Measurements from ENCODE around the gene RTP3.

Gene RTP3

GRCh38 chr3:46497556-46498265 lies at the start of gene RTP3:
Gene RTP3 (plus strand): TSS chr3:46497976. CDS start chr3:46498063, 87 bp downstream.
- DNase-seq (ENCODE audit: low read depth in 3 of 3): no peak

DNA sequence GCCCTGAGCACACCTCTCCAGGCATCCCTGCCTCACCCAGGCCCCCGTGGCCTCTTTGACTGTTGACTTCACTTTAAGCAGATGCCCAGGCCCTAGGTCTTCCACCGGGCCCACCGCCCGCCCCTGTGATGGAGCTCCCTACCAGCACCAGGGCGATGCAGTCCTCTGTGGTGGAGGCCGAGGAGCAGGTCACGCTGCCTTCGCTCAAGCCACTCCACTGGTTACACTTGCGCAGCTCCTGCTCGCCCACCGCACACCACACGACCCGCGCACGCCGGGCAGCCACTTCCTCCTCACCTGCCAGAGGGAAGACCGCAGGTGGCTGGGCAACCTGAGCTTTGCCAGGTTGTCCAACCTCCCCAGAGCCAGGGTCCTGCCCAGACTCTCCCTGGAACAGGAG lies 49.1 kb upstream of the RTP3 start:
- no peak for DNase-seq (ENCODE audit: low read depth in 3 of 3)

DNA sequence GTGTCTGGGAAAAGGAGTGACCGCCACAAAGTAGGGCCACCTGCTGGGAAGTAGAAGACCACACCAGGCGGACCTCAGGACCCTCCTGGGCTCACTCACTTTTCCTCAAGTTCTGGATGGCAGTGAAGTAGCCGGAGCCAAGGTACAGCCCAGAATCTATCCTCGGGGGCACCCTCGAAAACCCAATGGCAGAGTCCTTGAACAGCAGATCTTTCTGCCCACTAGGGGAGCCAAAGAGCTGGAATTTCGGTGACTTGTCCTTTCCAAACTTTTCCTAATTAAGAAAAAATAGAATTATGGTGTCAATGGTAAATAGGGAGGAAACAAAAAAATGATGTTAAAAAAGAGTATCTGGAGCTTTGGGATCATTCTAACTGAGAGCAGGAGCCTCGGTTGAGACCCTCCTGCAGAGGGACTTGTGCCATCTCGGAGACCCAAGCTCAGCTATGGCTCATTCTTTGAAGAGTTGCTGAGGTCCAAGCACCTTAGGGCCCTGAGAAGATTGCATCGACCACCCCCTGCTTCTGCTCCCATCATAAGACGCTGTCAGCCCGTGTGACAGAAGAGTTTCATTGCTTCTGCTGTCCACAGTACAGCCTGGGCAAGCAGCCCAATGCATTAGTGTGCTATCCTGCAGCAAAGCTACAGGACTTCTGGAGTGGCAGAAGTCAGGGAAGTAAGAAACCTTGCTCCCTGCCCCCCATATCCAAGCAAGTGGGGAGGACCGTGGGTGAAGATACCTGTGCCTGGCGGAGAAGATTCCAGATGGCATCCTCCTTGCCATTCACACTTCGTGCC lies 47.8 kb upstream of the RTP3 start:
- DNase-seq (ENCODE audit: low read depth in 3 of 3): no peak

- DNase-seq (ENCODE audit: low read depth in 3 of 3): no peak
Measured at GRCh38 chr3:46453526-46454208, 44.1 kb upstream of the RTP3 start.

GRCh38 chr3:46454209-46454595 lies 43.6 kb upstream of the RTP3 start:
- DNase-seq (ENCODE audit: low read depth in 3 of 3): no peak

DNA sequence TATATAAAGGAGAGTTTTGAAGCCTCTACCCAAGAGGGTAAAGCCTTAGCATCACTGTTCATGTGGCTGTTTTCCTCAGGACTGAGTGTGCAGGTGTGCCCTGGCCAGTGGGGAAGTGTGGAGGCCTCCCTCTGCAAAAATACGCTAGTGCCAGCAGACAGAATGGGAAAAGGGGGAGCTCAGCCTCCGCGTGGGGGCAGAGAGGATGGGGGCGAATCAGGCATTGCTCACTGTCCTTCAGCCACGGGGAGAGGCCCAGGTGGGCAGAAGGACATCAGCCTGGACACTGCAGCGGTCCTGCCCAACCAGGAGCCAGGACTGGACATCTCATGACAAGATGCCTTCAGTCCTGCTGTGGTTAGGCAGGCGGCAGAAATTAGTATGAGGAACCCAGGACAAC lies 43.2 kb upstream of the RTP3 start:
- DNase-seq (ENCODE audit: low read depth in 3 of 3): no peak

DNA sequence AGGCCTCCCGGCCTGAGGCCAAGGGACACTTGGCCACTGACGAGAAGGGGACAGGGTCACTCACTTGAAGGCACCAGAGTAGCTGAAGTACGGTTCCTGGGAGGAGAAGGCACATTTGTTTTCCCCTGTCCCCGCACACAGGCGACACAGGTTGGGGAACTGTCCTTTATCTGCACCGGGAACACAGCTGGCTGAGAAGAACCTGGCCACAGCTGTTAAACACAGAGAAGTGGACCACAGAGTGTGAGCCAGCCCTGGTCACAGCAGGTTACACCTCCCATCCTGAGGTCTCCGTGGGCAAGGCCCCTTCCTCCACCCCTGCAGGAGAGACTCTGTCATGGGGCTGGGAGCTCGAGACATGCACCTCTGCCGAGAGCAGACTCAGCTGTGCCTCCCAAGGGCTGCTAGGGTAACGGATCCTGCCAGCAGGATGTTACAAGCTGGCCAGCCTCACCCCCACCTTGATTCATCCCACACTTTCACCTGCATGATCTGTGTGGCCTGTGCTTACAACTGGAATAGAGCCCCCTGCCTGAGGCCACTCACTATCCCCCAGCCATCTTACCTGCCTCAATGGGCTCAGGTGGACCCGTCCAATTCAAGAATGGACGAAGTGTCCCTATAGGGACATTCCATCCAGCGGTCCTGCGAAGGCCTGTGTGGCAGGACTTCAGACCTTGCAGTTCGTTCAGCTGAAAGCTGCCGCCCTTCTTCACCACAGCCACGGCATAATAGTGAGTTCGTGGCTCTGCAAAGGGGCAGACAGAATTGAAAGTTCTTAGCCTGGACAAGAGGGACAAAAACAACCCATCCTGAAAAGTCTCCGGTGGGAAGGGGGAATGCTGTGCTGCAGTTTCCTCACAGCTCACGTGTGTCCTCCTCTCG lies 42.3 kb upstream of the RTP3 start:
- DNase-seq (ENCODE audit: low read depth in 3 of 3): no peak

DNA sequence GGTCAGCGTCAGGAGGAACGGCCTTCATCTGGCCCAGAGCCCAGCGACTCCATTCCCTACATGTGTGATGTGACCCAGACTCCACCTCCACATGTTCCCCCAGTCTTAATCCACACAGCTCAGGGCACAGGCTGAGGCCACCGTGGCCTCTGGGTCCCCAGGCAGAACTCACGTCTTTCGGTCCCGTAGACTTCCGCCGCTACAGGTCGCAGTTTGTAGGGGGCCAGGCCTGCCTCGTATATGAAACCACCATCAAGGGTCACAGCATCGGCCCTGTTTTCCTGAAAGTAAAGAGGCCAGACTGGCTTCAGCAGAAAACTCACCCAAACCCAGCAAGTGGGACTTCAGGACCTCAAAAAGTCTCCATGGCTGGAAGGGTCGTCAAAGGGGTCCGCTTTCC lies 41.7 kb upstream of the RTP3 start:
- no peak for DNase-seq (ENCODE audit: low read depth in 3 of 3)

DNA sequence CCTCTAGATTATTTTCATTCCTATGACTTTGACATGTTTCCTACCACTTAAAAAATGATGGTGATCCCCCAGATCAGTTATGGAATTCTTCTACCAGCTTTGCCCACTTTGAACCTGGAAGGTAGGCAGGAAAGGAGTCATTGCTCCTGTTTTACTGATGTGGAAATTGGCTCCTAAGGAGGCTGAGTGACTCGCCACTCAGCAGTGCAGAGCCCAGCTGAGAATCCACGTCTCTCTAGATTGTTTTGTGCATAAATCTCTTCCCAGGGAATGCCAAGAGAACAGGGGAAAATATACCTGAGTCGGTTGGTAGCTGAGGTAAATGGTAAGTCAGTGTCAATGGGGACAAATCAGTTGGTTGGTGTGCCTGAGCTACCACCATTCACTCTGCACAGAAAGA lies 37.7 kb upstream of the RTP3 start:
- DNase-seq (ENCODE audit: low read depth in 3 of 3): no peak

DNA sequence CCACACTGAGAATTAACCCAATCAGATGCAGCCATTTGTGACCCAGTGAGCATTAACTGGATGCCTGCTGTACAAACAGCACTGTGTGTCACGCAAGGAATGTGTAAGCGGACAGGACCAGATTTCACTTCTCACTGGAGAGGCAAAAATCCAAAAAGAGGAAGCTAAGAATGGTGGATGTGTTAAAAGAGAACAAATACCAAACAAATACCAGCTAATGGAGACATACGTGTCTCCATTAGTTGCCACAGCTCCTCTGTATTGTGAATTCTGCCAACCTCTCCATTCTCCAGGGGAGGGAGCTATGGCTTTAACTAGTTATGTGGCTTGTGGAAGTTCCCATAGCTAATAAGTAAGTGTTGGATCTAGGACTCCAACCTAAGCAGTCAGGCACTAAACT lies 35.7 kb upstream of the RTP3 start:
- no peak for DNase-seq (ENCODE audit: low read depth in 3 of 3)

DNA sequence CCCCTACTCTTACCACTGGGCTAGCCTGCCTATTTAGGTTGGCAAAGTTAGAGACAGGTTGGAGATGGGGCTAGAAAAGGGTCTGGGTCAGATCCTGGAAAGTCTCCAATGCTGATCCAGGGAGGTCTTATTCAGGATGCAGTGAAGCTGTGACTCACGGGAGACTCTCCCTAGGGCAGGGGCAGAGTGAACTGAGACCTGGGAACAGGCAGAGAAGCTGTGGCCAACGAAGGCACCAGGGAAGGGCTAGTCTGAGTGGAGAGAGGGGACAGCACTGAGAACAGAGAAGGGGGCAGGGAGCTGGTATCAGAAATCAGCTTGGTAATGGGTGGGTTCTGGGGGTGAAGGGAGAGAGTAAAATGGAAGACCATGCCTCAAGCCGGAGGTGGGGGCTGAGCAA lies 35.3 kb upstream of the RTP3 start:
- no peak for DNase-seq (ENCODE audit: low read depth in 3 of 3)

DNA sequence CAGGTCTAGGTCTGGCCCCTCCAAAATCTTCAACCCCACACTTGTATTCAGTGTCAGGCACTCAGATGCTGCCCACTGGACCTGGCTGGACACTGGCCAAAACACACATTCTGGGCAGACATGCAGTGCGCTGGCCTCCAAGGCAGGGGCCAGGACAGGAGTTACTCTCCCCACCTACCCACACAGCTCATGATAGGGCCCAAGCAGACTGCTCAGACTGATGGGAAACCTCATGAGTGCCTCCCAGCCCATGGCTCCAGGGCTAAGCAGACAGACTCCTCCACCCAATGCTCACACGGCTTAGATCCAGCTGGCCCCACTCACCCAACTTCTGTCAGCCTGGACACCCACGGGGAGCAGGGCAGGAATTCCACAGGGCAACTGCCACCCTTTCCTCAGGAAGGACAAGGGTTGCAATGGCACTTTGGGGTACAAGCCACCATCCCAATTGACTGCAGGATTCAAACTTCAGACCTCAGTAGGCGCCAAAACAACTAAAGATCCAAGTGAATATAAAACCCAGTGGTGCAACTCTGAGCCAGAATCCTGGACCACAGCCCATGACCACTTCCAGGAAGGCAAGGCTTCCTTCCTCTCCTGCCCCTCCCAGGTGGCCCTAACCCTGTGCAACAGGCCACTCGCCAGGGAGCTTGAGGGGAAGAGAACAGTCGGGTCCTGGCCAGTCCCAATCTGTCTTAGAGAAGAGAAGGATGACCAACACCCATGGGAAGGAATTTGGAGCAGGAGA lies 34.5 kb upstream of the RTP3 start:
- no peak for DNase-seq (ENCODE audit: low read depth in 3 of 3)

DNA sequence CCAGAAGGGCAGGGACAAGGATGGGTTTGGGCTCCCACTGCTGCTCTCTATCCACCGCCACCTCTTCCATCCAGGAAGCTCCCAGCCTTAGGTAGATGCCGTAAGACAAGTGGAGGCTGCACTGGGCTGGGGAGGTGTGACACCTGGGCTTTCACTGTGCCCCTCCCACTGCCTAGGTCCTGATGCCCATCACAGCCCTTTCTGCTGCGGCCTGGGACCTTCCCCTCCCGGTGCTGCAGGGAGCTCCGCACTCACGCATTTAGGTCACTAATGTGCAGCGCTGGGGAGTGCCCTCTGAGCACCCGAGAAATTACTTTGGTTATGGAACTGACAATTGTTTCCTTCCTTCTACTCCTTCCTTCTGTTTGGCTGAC lies 33.9 kb upstream of the RTP3 start:
- no peak for DNase-seq (ENCODE audit: low read depth in 3 of 3)

GRCh38 chr3:46464326-46465195 lies 33.2 kb upstream of the RTP3 start, which contains the start of gene LTF:
Gene LTF (minus strand): TSS chr3:46464905. CDS start chr3:46464867, 38 bp downstream.
- DNase-seq (ENCODE audit: low read depth in 3 of 3): no peak

GRCh38 chr3:46465196-46465520 lies 32.6 kb upstream of the RTP3 start:
- DNase-seq (ENCODE audit: low read depth in 3 of 3): no peak

DNA sequence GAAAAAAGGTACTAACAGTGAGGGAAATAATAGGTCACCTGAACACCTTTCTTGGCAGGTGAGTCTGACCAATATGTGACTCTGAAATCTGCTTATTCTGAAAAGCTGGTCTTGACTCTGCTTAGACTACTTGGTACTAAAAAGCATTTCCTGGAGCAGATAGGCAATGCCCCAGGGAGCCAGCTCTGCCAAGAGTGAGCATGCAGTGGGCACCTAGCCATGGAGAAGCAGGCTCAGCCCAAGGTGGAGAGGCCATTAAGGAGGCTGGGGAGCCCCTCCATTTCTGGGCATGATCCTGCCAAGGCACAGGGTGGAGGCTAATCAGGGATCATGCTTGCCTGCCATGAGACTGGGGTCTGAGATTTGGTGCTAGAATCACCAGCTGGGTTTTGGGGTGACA lies 31.5 kb upstream of the RTP3 start:
- no peak for DNase-seq (ENCODE audit: low read depth in 3 of 3)

DNA sequence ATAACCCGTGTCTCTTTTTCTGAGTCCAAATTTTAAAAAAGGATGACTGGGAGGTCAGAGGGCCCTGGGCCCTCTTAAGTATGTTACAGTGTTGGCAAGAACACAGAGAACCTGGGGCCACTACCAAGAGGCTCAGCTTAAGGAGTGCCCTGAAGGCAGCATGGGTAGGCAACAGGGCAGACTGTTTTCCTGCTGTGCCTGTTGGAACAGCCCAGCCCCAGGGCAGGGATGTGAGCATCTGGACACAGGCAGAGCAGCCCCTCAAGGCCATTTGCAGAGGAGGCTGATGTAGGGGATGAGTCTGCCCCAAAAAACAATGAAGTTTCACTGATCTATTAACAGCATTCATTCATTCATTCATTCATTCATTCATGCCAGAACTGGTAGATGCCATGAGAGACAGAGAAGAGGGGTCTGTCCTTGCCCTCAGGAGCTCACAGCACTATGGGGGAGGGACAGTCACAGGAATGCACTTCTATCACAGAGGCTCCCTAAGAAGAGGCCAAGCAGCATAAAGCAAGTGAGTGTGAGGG lies 30.8 kb upstream of the RTP3 start:
- no peak for DNase-seq (ENCODE audit: low read depth in 3 of 3)

DNA sequence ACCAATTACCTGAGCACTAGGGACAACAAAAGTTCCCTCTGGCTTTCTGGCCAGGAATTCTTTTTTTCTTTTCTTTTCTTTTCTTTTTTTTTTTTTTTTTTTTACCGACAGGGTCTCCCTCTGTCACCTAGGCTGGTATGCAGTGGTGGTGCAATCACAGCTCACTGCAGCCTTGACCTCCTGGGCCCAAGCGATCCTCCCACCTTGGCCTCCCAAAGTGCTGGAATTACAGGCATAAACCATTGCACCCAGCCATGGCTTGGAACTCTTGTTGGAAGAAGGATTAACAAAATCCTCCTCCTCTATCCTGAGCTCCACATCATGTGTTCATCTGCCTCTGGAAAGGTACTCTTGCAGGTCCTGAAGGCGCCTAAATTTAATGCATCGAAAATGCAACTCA lies 30.2 kb upstream of the RTP3 start:
- DNase-seq (ENCODE audit: low read depth in 3 of 3): no peak

DNA sequence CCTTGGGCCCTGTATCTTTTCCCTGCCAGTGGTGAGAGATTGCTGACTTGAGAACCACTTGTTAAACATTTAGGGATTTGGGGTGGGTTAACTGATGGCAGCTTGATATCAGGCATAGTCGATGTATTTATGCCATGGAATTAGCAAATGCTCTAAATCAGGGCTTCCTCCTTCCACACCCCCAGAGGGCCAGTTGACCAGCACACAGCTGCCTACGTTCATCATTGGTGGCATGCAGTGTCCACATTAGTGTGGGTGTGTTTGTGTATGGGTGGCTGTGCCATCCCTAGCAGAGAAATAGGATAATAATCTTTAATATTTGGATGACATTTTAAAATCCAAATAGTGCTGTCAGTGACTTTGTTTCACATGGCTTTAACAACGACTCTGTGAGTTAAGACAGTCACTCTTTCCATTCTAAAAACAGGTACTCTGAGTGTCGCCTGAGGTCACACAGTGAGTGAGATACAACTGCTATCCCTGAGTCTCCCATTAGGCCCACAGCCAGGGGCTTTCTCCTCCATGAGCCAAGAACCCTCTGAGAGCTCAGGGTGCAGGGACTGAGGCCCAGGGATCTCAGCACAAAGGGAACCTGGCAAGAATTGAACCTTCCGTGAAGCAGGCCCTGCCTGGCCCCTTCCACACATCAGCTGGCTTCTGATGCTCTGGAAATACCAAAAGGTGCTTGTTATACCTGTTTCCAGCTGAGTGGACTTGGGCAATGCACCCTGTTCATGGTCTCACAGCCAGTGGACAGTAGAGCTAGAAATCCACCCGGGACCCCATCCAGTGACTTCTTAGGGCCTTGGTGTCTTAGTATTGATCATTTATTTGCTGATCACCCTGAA lies 28.8 kb upstream of the RTP3 start:
- no peak for DNase-seq (ENCODE audit: low read depth in 3 of 3)

Data from stimulated activated CD4-positive, alpha-beta T cell treated with anti-CD3 and anti-CD28 coated beads, TNF-alpha, amount 100 ng/mL, for 24 hours (primary cell).